RWPE1 (cell line): Measurements from ENCODE around the gene IL17B.
A peak's percentile ranks its signal among the peaks of the same experiment; 100 is the strongest.

ENCODE experiments used
- CTCF ChIA-PET: fragments of 350-600 bp; sonication (Branson Sonifier 250); formaldehyde crosslinking; extraction: SDS; loops from one replicate; lab custom pipeline; 2021; lab: Yijun Ruan, JAX
- POLR2A ChIA-PET: fragments of 400-600 bp; formaldehyde crosslinking; extraction: SDS; loops from one replicate; lab custom pipeline; 2020; ENCODE audit warnings: antibody characterized with exemption; ENCODE audit not compliant: low non-redundant PET; lab: Yijun Ruan, JAX
- DNase-seq: peaks from one replicate; pipeline ENCODE4 v3.0.0; 2012; ENCODE audit warnings: low spot score
- H3K27ac ChIP-seq: fragments of 450-650 bp; 2 replicates; pipeline ENCODE4 v1.5.1; 2017
- TF ChIP-seq, protein P1 (sequence below): fragments of 450-650 bp; conservative IDR thresholded peaks from 2 replicates; pipeline ENCODE4 v1.5.1; 2017; ENCODE audit warnings: low read depth, mild to moderate bottlenecking

Gene IL17B

DNA sequence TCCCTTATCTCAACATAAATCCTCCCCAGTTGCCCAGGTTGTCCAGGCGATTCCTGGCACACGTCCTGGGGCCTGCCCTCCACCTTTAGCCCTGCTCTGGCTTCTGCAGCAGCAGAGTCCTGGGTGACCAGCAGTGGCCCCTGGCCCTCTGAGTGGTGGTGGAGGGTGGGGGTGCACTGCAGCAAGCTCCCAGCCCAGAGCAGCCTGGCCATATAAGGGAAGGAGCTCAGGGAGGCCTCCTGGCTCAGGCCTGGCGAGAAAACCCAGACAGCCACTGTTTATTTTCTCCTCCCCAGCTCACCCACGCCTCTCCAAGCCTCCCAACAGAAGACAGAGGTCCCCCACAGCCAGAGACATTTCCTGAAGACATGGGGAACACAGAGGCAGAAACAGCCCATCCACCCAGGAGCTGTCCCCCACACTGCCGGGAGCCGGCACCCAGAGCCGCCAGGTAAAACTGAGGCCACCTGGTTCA, 44.7 kb upstream of the IL17B start:
- POLR2A ChIA-PET: no interaction called here
- DNase-seq: no peak
- CTCF ChIA-PET: interaction anchor here (0.7 kb wide), 1 partner anchor 18 kb away, joined by 5 read pairs; no protein-coding TSS in a partner anchor
- H3K27ac ChIP-seq: peak overlapping the region; percentile 26; the same call in 1 of the 2 replicates
- TF ChIP-seq, protein P1, sequence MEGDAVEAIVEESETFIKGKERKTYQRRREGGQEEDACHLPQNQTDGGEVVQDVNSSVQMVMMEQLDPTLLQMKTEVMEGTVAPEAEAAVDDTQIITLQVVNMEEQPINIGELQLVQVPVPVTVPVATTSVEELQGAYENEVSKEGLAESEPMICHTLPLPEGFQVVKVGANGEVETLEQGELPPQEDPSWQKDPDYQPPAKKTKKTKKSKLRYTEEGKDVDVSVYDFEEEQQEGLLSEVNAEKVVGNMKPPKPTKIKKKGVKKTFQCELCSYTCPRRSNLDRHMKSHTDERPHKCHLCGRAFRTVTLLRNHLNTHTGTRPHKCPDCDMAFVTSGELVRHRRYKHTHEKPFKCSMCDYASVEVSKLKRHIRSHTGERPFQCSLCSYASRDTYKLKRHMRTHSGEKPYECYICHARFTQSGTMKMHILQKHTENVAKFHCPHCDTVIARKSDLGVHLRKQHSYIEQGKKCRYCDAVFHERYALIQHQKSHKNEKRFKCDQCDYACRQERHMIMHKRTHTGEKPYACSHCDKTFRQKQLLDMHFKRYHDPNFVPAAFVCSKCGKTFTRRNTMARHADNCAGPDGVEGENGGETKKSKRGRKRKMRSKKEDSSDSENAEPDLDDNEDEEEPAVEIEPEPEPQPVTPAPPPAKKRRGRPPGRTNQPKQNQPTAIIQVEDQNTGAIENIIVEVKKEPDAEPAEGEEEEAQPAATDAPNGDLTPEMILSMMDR: no peak

DNA sequence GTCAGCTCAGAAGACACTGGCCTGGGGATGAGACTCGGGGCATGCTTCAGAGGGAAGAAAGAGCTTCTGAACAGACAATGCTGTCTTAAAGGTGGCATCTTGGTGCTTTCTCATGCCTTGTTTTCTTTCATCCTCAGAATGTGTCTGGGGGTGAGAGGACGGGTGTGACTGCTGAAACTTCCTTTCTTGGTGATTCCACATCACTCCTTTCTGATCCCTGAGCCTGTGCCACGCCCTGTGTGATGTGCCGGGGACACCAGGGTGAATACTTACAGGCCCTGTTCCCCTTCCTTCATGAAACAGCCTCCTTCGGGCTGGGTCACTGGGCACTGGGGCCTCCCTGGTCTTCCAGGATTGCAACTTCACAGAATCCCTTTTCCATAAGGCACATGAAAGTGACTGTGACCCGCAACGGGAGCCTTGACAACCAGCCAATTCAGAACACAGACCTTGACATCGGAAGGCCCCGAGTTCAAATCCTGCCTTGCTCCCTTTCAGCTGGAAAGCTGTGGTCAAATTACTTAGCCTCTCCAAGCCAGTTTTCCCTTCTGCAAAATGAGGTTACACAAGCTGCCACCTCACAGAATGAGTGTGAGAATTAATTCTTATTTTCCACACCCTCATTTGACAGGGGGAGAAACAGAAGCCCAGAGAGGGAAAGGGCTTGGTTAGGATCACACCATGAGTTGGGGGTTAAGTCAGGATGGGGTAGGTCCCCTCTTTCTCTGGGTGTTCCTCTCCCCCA, 44.1 kb upstream of the IL17B start:
- peak overlapping the region; percentile 26 for H3K27ac ChIP-seq
- ChIA-PET POLR2A (no interaction called here), CTCF (no interaction called here)

DNA sequence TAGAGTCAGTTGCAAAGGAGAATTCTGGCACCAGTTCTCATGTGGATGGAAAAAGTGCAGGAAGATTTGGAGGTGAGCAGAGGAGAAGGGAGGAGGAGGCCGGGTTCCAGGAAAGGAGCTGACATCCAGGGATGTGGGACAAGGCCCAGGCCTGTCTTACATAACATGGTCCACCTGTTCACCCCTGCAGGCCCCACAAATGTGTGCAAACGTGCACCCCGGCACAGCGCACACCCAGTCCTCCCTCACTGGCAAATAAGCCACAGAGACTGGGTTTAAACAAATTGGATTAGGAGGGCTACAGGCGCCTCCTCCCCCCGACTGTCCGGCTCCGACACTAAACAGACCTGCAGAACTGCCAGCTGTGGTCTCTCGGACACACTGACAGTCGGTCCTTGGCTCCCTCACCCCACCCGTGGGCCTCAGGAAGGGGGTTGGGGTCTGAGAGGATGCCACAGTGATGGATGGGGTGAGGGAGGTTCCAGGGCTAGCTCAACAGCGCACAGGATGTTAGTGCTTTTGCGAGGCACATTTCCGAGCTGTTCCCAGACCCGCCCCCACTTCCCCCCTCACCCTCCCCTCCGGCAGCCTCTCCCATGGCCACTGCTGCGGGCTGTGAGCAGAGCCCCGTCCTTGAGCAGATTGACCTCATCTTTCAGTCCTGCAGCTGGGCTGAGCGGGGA, 43.4 kb upstream of the IL17B start:
- no peak for DNase-seq
- TF ChIP-seq, protein P1: no peak
- POLR2A ChIA-PET: no interaction called here
- peak overlapping the region; percentile 26 for H3K27ac ChIP-seq
- CTCF ChIA-PET: interaction anchor here (0.6 to 1.0 kb wide), 3 partner anchors 11 to 140 kb away, joined by 3 to 6 read pairs (median 4); no protein-coding TSS in a partner anchor

More for the DNA sequence above, 44.1 kb upstream of the IL17B start:
- TF ChIP-seq, protein P1: no peak
- DNase-seq: no peak

DNA sequence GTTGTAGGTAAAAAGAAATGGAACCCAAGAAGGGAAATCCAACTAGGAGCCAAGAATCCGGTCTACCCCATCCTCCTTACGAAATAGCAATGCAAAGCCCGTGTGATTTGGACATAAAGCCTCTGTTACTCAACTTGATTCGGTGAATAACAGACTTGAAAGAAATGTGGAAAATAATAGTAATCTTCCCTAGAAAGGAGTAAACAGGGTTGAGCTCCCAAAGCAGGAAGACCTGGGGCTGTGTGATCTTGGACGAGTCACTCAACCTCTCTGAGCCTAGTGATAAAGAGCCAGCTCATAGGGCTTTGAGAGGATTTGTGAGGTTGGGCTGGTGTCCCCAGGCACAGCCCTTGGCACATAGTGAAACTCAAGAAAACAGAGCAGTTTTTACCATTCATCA, 42.7 kb upstream of the IL17B start:
- DNase-seq: no peak
- TF ChIP-seq, protein P1: no peak
- CTCF ChIA-PET: interaction anchor here (0.6 to 1.0 kb wide), 2 partner anchors 12 to 107 kb away, joined by 3 to 6 read pairs; no protein-coding TSS in a partner anchor
- POLR2A ChIA-PET: no interaction called here
- no peak overlapping the region for H3K27ac ChIP-seq

DNA sequence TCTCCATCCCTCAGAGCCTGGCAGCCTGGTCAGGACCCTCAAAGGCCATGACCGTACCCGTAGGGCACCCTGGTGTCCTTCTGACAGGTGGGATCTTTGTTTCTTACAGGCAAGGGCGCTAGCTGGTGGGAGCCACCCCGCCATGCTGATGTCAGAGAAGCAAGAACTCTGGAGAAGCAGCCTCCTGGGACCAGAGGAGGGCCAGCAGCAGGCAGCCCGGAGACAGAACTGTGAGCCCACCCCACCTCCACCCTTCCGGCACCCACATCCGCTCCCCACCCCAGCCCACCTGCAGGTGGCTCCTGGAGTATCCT, 42.2 kb upstream of the IL17B start:
- TF ChIP-seq, protein P1: no peak
- ChIA-PET POLR2A (no interaction called here), CTCF (no interaction called here)
- no peak for DNase-seq
- H3K27ac ChIP-seq: no peak overlapping the region

DNA sequence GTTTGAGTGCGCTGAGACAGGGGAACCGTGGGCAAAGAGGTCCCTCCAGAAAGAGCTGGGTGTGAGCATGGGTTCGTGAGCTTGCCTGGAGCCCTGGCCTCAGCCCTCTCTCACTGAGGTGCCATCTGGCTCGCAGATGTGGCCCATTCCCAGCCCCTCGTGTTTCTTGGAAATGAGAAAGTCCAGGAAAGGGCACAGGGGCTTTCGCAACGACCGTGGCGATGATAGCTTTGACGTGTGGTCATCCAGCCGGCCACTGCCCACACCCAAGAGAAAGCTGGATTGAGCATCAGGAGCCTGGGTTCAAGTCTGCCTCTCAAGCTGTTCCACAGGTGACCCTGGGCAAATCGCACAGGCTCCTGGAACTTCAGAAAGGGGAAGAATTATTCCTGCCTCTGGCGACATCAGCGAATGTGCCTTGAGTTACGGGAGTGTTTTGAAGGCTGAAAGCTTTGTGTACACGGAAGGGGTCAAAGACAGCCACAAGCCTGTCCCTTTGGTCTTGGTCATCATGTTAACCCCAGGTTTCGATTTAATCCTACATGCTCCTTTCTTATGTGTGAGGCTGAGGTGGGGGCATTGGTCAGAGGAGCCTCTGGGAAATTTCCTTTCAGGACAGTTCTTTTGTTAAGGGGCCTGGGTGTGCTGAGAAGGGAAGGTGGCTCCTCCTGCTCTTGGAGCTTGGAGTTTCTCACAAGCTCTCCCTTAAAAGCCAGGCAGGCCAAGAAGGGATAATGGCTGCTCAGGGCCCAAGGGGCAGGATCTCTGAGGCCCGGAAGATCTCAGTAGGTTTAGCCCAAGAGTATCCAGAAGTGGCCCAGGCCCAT, 41.7 kb upstream of the IL17B start:
- ChIA-PET CTCF (interaction anchor here (1.2 kb wide), 1 partner anchor 14 kb away, joined by 4 read pairs; no protein-coding TSS in a partner anchor), POLR2A (no interaction called here)
- H3K27ac ChIP-seq: no peak overlapping the region
- TF ChIP-seq, protein P1: no peak
- DNase-seq: no peak
